Endothelial cell of umbilical vein (primary cell): ENCODE results near the gene DNMT1. TPM values are rescaled to one million over a fixed set of nuclear protein-coding genes. Genes with fewer than 3 reads are reported as not detected.

Experiments used
- BruUV-seq: library from RNA; stranded (reverse); fragments of 400-500 nt; replicated peaks from 2 replicates; lab custom pipeline; 2021; lab: Mats Ljungman, UMichigan
- CTCF ChIA-PET: fragments of 300-600, 350-600 bp; sonication (Branson Sonifier 250); formaldehyde crosslinking; loops from one replicate; lab custom pipeline; 2021; ENCODE audit warnings: antibody characterized with exemption, inconsistent platforms; lab: Charles Lee
- POLR2A ChIA-PET: fragments of 300-600, 350-600 bp; sonication (Branson Sonifier 250); formaldehyde crosslinking; loops from one replicate; lab custom pipeline; 2021; ENCODE audit warnings: antibody characterized with exemption, inconsistent platforms; lab: Charles Lee
- DNase-seq: peaks from one replicate; pipeline ENCODE4 v3.0.0-alpha.2; 2011; ENCODE audit warnings: low read depth, low spot score
- FAIRE-seq: peaks from 2 replicates; lab custom pipeline; 2011; peaks lifted over from hg19 to GRCh38; lab: Jason Lieb, UNC
- H2AFZ ChIP-seq: 2 replicates; pipeline ENCODE4 v1.6.0; 2012; ENCODE audit warnings: low read depth, low read length, control low read depth, inconsistent platforms
- H3K27ac ChIP-seq: 2 replicates; pipeline ENCODE4 v1.5.1; 2011; ENCODE audit warnings: low read depth, mild to moderate bottlenecking, control low read depth, low read length, moderate library complexity; ENCODE audit not compliant: insufficient read depth
- H3K27me3 ChIP-seq, 2 experiments: 2 replicates each; pipeline versions ENCODE4 v1.6.0 to v1.6.1; 2011; ENCODE audit warnings: low read length in 2 of 2, mixed read lengths in 1 of 2; ENCODE audit not compliant: control insufficient read depth in 2 of 2, insufficient read depth in 2 of 2
- H3K36me3 ChIP-seq, 2 experiments: 2 replicates in 1 of 2; 3 replicates in 1 of 2; pipeline ENCODE4 v1.5.1; 2011; ENCODE audit warnings: low read length in 2 of 2, mild to moderate bottlenecking in 1 of 2, moderate library complexity in 1 of 2; ENCODE audit not compliant: control insufficient read depth in 2 of 2, insufficient read depth in 2 of 2; ENCODE audit errors: extremely low read depth in 1 of 2
- H3K4me1 ChIP-seq: 3 replicates; pipeline ENCODE4 v1.5.1; 2011; ENCODE audit warnings: mild to moderate bottlenecking, low read length; ENCODE audit not compliant: control insufficient read depth, insufficient read depth; ENCODE audit errors: extremely low read depth
- H3K4me2 ChIP-seq: 2 replicates; pipeline ENCODE4 v1.6.1; 2011; ENCODE audit warnings: low read length, control low read depth, mixed read lengths; ENCODE audit not compliant: insufficient read depth
- H3K4me3 ChIP-seq, 3 experiments: fragments of 200-600 bp in 1 of 3; sonication (generic), shearing (Covaris generic) in 1 of 3; replicated peaks in 1 of 3; 2 replicates each; pipeline ENCODE4 v1.5.1; 2011 to 2016; ENCODE audit warnings: control low read depth in 3 of 3, low read length in 3 of 3, mild to moderate bottlenecking in 2 of 3, inconsistent platforms in 1 of 3, low read depth in 1 of 3, moderate library complexity in 1 of 3; ENCODE audit not compliant: insufficient read depth in 1 of 3
- H3K79me2 ChIP-seq: 2 replicates; pipeline ENCODE4 v1.6.0; 2012; ENCODE audit warnings: low read length, inconsistent platforms; ENCODE audit not compliant: control insufficient read depth, insufficient read depth
- H3K9ac ChIP-seq: replicated peaks from 2 replicates; pipeline ENCODE3; 2011; ENCODE audit warnings: low read length, control low read depth; ENCODE audit not compliant: insufficient read depth; ENCODE audit errors: extremely low read depth
- H3K9me1 ChIP-seq: replicated peaks from 3 replicates; pipeline ENCODE4 v1.6.0; 2011; ENCODE audit warnings: mild to moderate bottlenecking, low read length; ENCODE audit not compliant: control insufficient read depth, insufficient read depth; ENCODE audit errors: extremely low read depth
- H3K9me3 ChIP-seq: replicated peaks from 2 replicates; pipeline ENCODE4 v1.5.1; 2012; ENCODE audit warnings: low read length, inconsistent platforms; ENCODE audit not compliant: control insufficient read depth, insufficient read depth
- H4K20me1 ChIP-seq: replicated peaks from 2 replicates; pipeline ENCODE3; 2011; ENCODE audit warnings: mild to moderate bottlenecking, low read length; ENCODE audit not compliant: control insufficient read depth, insufficient read depth; ENCODE audit errors: extremely low read depth
- EZH2 ChIP-seq: IDR thresholded peaks from 2 replicates; pipeline ENCODE4 v1.6.1; 2012; ENCODE audit warnings: borderline replicate concordance, low read depth, mild to moderate bottlenecking, moderate library complexity, low read length, inconsistent platforms; ENCODE audit not compliant: severe bottlenecking
- FOS ChIP-seq: IDR thresholded peaks from 2 replicates; pipeline ENCODE4 v1.6.1; 2011; ENCODE audit warnings: mild to moderate bottlenecking, low read length, moderate library complexity, borderline replicate concordance; ENCODE audit not compliant: insufficient read depth
- GATA2 ChIP-seq: IDR thresholded peaks from 2 replicates; pipeline ENCODE4 v1.7.0; 2011; ENCODE audit warnings: low read depth, mild to moderate bottlenecking, moderate library complexity, mixed read lengths, low read length; ENCODE audit not compliant: insufficient read length, insufficient read depth
- JUN ChIP-seq: IDR thresholded peaks from 2 replicates; pipeline ENCODE4 v1.6.1; 2011; ENCODE audit warnings: borderline replicate concordance, low read depth; ENCODE audit not compliant: insufficient read length, insufficient read depth
- MYC ChIP-seq: IDR thresholded peaks from one replicate; pipeline ENCODE4 v1.6.1; 2011; ENCODE audit warnings: mild to moderate bottlenecking, low read depth, low read length
- POLR2A ChIP-seq: IDR thresholded peaks from 2 replicates; pipeline ENCODE4 v1.6.1; 2012; ENCODE audit warnings: low read depth, mild to moderate bottlenecking, control low read depth, low read length
- POLR2AphosphoS5 ChIP-seq: IDR thresholded peaks from 2 replicates; pipeline ENCODE4 v1.6.1; 2012; ENCODE audit warnings: low read depth, mild to moderate bottlenecking, control low read depth, low read length, moderate library complexity; ENCODE audit not compliant: insufficient read depth
- dilution Hi-C: fragments of 300-500 bp; cut with MboI; formaldehyde crosslinking; loops from one replicate; pipeline ENCODE4 v1.15.0; 2019; ENCODE audit warnings: low sequenced_read_pairs; ENCODE audit not compliant: extremely low pct_ligation_motif_present
- intact Hi-C: fragments of 100-400 bp; cut with micrococcal nuclease; formaldehyde crosslinking; loops from one replicate; pipeline ENCODE4 v1.10.0; 2022
- polyA plus RNA-seq, 4 experiments: library from polyadenylated mRNA; depleted of rRNA in 3 of 4; stranded (reverse) in 3 of 4; unstranded in 1 of 4; fragments of >200 nt; gene quantifications; 2 replicates each; pipeline versions ENCODE4 v1.2.1 to v1.2.3, GENCODE V29; 2011 to 2012; ENCODE audit warnings: missing spikeins in 1 of 4
- total RNA-seq: library from RNA; stranded (reverse); gene quantifications from 2 replicates; pipeline ENCODE4 v1.2.3, GENCODE V29; 2021
- TF ChIP-seq, protein P1 (sequence below): IDR thresholded peaks from 2 replicates; pipeline ENCODE4 v1.6.1; 2011; ENCODE audit not compliant: insufficient read depth, insufficient read length
- TF ChIP-seq, protein P2 (sequence below), 2 donors: IDR thresholded peaks; 1 replicate in 1 of 2; 2 replicates in 1 of 2; pipeline ENCODE4 v1.5.1; 2011; ENCODE audit warnings: low read length in 2 of 2, mild to moderate bottlenecking in 2 of 2, moderate library complexity in 2 of 2, control low read depth in 1 of 2, inconsistent platforms in 1 of 2, low read depth in 1 of 2; ENCODE audit not compliant: insufficient read depth in 1 of 2; ENCODE audit errors: extremely low read depth in 1 of 2

Gene DNMT1
- total and polyA plus RNA-seq, 2 donors (not counting 3 experiments of a cell fraction or from before 2014, with no cell fraction given), result 53.4 to 165 TPM

DNA sequence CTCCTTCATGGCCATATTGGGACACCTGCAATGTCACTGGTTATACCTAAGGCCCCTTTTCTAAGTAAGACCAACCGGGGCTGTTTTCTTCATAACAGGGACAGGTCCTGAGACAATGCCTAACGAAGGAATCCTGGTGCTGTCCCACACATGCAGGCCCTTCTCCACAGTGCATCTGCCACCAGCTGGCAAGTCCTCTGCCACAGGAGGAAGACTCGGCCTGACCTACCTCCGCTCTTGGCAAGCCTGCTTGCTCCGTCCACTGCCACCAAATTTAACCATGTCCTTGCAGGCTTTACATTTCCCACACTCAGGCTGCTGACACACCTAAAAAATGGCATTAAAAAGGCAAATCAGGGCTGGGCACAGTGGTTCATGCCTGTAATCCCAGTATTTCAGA, 43.2 kb downstream of the DNMT1 start:
- H3K9me3 ChIP-seq, result no peaks in the 10 kb centered on the region
- H3K9ac ChIP-seq, result no peak overlapping the region
- H3K4me2 ChIP-seq, result no peak overlapping the region
- DNase-seq (no peak), FAIRE-seq (no peak)
- no peaks in the 10 kb centered on the region for H4K20me1 ChIP-seq
- no peak overlapping the region for H3K4me3 ChIP-seq
- peaks cover 34 to 42% of the 10 kb centered on the region in 2 experiments for H3K36me3 ChIP-seq
- H3K79me2 ChIP-seq, result no peaks in the 10 kb centered on the region
- TF ChIP-seq, protein P1, sequence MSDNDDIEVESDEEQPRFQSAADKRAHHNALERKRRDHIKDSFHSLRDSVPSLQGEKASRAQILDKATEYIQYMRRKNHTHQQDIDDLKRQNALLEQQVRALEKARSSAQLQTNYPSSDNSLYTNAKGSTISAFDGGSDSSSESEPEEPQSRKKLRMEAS, result no peak
- no peak for TF ChIP-seq GATA2
- TF ChIP-seq POLR2AphosphoS5, result no peak
- no peak for TF ChIP-seq POLR2A
- TF ChIP-seq EZH2, result no peak
- TF ChIP-seq JUN, result no peak
- TF ChIP-seq FOS, result no peak
- no peak for TF ChIP-seq MYC
- TF ChIP-seq, protein P2, sequence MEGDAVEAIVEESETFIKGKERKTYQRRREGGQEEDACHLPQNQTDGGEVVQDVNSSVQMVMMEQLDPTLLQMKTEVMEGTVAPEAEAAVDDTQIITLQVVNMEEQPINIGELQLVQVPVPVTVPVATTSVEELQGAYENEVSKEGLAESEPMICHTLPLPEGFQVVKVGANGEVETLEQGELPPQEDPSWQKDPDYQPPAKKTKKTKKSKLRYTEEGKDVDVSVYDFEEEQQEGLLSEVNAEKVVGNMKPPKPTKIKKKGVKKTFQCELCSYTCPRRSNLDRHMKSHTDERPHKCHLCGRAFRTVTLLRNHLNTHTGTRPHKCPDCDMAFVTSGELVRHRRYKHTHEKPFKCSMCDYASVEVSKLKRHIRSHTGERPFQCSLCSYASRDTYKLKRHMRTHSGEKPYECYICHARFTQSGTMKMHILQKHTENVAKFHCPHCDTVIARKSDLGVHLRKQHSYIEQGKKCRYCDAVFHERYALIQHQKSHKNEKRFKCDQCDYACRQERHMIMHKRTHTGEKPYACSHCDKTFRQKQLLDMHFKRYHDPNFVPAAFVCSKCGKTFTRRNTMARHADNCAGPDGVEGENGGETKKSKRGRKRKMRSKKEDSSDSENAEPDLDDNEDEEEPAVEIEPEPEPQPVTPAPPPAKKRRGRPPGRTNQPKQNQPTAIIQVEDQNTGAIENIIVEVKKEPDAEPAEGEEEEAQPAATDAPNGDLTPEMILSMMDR (IDR thresholded peaks at IDR 0.05; ENCODE audit: extremely low read depth in 1 of 2, insufficient read depth in 1 of 2, low read depth in 1 of 2, low read length in 2 of 2), result no peak
- no peaks in the 10 kb centered on the region for H3K4me1 ChIP-seq
- H2AFZ ChIP-seq, result no peak overlapping the region
- BruUV-seq, result no TSS peak
- no peak overlapping the region for H3K27ac ChIP-seq
- intact Hi-C loops, result no loop called here
- H3K27me3 ChIP-seq, result no peaks in the 10 kb centered on the region
- H3K9me1 ChIP-seq, result no peaks in the 10 kb centered on the region
- dilution Hi-C loops, result no loop called here
- POLR2A ChIA-PET, result no interaction called here
- CTCF ChIA-PET, result no interaction called here
